Bronchial epithelial cell (primary cell): ENCODE results near the gene GATAD2A. TPM values are rescaled to one million over a fixed set of nuclear protein-coding genes. Genes with fewer than 3 reads are reported as not detected.
A peak's percentile ranks its signal among the peaks of the same experiment; 100 is the strongest.

Experiments
- DNase-seq: peaks from one replicate; pipeline ENCODE4 v3.0.0-alpha.2; 2010; ENCODE audit warnings: low read depth
- FAIRE-seq: peaks from 2 replicates; lab custom pipeline; 2011; peaks lifted over from hg19 to GRCh38; lab: Jason Lieb, UNC
- H3K27me3 ChIP-seq: 2 replicates; pipeline ENCODE4 v1.5.1; 2011; ENCODE audit warnings: low read length; ENCODE audit not compliant: control insufficient read depth, insufficient read depth
- H3K36me3 ChIP-seq: 2 replicates; pipeline ENCODE4 v1.5.1; 2011; ENCODE audit warnings: low read length; ENCODE audit not compliant: control insufficient read depth, insufficient read depth
- H3K4me3 ChIP-seq: 2 replicates; pipeline ENCODE4 v1.5.1; 2011; ENCODE audit warnings: mild to moderate bottlenecking, low read depth, low read length, control low read depth
- total RNA-seq: library from RNA; depleted of rRNA; stranded (reverse); fragments of >200 nt; gene quantifications from 2 replicates; pipeline ENCODE4 v1.2.1, GENCODE V29; 2014
- TF ChIP-seq, protein P1 (sequence below): IDR thresholded peaks from 2 replicates; pipeline ENCODE4 v1.5.1; 2011; ENCODE audit warnings: mild to moderate bottlenecking, moderate library complexity, low read length, control low read depth, inconsistent platforms; ENCODE audit not compliant: insufficient read depth, severe bottlenecking

The GATAD2A gene
- total RNA-seq, 1 donor from 2014 or later = 48.4 TPM

DNA sequence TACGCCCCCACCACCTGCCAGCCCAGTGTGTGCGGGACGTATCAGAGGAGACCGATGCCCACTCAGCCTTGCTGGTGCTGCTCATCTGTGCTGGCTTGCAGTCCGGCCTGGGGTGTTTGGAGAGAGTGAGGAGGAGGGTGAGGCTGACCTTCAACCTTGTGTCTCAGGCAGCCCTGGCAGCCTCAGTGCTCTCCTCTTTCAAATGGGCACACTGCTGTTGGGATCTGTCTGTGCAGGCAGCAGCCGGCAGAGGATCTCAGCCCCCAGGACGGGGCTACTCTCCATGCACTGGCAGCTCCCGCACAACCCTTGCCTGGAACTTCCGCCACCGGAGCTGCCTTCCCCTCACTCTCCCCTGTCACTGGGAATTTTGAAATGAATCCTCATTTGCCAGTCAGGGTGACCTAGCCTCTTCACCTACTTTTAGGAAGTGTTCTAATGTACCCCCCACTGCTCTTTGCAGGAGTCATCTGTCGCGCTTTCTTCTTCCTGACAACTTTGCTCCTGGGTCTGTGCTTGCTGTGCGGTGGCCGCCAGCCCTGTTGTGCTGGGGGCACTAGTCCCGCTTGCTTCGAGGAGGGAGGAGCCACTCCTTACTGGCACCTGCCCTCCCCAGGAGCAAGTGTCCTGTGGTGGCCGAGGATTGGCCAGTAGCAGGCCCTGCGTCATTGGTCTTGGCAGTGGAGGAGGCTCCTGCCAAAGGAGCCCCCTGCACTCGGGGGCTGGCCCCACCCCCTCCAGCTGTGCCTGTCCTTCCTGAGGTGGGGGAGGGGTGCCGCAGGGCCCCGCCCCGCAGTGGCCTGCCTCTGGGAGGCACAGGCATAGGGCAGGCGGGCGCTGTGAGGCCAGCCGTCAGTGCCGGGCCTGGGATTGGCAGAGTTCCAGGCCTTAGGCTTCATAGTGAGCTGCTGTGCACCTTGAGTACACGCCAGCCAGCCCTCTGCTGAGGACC, 56.5 kb downstream of the GATAD2A start:
- H3K4me3 ChIP-seq = no peak overlapping the region
- peak; percentile 80 for FAIRE-seq
- peaks cover 19% of the 10 kb centered on the region for H3K36me3 ChIP-seq
- DNase-seq = no peak
- H3K27me3 ChIP-seq = no peaks in the 10 kb centered on the region
- TF ChIP-seq, protein P1, sequence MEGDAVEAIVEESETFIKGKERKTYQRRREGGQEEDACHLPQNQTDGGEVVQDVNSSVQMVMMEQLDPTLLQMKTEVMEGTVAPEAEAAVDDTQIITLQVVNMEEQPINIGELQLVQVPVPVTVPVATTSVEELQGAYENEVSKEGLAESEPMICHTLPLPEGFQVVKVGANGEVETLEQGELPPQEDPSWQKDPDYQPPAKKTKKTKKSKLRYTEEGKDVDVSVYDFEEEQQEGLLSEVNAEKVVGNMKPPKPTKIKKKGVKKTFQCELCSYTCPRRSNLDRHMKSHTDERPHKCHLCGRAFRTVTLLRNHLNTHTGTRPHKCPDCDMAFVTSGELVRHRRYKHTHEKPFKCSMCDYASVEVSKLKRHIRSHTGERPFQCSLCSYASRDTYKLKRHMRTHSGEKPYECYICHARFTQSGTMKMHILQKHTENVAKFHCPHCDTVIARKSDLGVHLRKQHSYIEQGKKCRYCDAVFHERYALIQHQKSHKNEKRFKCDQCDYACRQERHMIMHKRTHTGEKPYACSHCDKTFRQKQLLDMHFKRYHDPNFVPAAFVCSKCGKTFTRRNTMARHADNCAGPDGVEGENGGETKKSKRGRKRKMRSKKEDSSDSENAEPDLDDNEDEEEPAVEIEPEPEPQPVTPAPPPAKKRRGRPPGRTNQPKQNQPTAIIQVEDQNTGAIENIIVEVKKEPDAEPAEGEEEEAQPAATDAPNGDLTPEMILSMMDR = no peak

DNA sequence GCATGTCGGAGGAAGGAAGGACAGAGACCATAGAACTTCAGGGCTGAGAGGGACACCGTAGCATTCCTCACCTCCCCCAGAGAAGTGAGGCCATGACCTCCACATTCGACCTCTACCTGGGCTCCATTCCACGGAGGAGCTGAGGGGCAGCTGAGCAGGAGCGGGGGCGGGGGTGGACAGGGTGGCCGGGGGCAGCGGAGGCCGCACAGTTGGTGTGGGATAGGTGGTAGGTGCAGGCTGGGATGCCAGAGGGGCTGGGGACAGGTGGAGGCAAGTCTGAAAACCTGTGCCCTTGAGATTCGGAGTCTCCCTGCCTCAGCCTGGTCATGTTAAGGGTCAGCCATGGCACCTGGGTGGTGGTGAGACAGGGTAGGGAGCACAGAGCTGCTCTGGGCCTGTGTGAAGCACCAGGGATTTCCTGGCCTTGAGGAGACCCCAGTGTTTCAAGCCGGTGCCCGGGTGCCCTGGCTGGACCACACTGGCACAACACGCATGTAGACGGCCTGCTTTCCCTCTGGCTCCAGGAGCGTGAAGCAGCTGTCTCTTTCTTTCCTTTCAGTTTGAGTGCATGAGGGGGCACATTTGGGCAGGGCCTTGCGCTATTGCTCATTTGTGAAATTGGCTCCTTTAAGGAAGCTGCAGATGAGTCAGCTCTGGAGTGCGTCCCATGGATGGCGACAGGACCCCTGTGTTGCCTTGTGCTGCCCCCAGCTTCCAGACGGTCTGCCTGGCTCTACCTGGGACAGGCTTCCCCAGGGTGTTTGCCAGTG, 58.1 kb downstream of the GATAD2A start:
- TF ChIP-seq, protein P1 = no peak
- no peak overlapping the region for H3K4me3 ChIP-seq
- no peak for FAIRE-seq
- H3K27me3 ChIP-seq = no peaks in the 10 kb centered on the region
- DNase-seq = peak; percentile 61
- peaks cover 22% of the 10 kb centered on the region for H3K36me3 ChIP-seq

GRCh38 chr19:19464339-19465098, 59.0 kb downstream of the GATAD2A start:
- TF ChIP-seq, protein P1 = no peak
- H3K36me3 ChIP-seq = peaks cover 23% of the 10 kb centered on the region
- DNase-seq (peak; percentile 81), FAIRE-seq (peak; percentile 32)
- H3K4me3 ChIP-seq = no peak overlapping the region
- H3K27me3 ChIP-seq = no peaks in the 10 kb centered on the region

GRCh38 chr19:19465436-19466070, 60.1 kb downstream of the GATAD2A start:
- FAIRE-seq = no peak
- DNase-seq = no peak
- H3K27me3 ChIP-seq = no peaks in the 10 kb centered on the region
- H3K4me3 ChIP-seq = no peak overlapping the region
- TF ChIP-seq, protein P1 = no peak
- peaks cover 21% of the 10 kb centered on the region for H3K36me3 ChIP-seq

DNA sequence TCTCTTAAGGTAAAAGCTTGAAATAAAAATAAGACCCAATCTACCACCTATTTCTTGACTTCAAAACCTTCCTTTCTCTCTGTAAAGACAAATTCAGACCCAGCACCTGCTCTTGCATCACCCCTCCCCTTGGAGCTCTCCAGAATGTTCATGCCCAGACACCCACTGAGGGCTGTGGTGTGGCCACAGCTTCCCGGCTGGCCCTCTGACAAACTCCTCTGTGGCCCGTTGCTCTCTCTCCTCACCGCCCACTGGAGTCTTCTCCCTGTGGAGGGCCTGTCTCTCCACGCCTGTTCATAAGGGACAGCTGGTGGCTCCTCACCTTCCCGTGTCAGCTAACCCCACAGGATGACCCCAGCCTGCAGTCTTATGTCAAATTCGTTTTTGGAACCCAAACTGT, 60.7 kb downstream of the GATAD2A start:
- TF ChIP-seq, protein P1 = no peak
- Histone ChIP-seq H3K36me3 (peaks cover 21% of the 10 kb centered on the region), H3K4me3 (no peak overlapping the region), H3K27me3 (no peaks in the 10 kb centered on the region)
- no peak for DNase-seq
- no peak for FAIRE-seq
